BLaER1 treated with 17β-estradiol and CSF1 and Interleukin-3, amounts not matched to agents 10 nM and 100 nM (cell line): Measurements from ENCODE around the gene CIAO1.
A peak's percentile ranks its signal among the peaks of the same experiment; 100 is the strongest.
"Not testable (repeated sequence)": the region's sequence is repeated elsewhere in the genome, so short reads cannot be mapped to it uniquely, and the experiment has no call there.

Experiments
- H3K27ac ChIP-seq, 11 experiments: shearing (Covaris generic); formaldehyde crosslinking; 2 replicates each; pipeline ENCODE4 v1.8.1; 2022
- H3K27me3 ChIP-seq, 11 experiments: shearing (Covaris generic); formaldehyde crosslinking; 2 replicates each; pipeline ENCODE4 v1.8.1; 2022
- H3K36me3 ChIP-seq, 11 experiments: shearing (Covaris generic); formaldehyde crosslinking; 2 replicates each; pipeline ENCODE4 v1.8.1; 2022
- H3K4me1 ChIP-seq, 10 experiments: shearing (Covaris generic); formaldehyde crosslinking; 2 replicates each; pipeline ENCODE4 v1.8.1; 2022
- H3K4me2 ChIP-seq, 11 experiments: shearing (Covaris generic); formaldehyde crosslinking; 2 replicates each; pipeline ENCODE4 v1.8.1; 2022
- H3K4me3 ChIP-seq, 10 experiments: shearing (Covaris generic); formaldehyde crosslinking; 2 replicates each; pipeline ENCODE4 v1.8.1; 2022
- H3K9ac ChIP-seq, 11 experiments: shearing (Covaris generic); formaldehyde crosslinking; 2 replicates each; pipeline ENCODE4 v1.8.1; 2022
- H3K9me3 ChIP-seq, 11 experiments: shearing (Covaris generic); formaldehyde crosslinking; replicated peaks in 1 of 11; 2 replicates each; pipeline ENCODE4 v1.8.1; 2022
- H4K20me1 ChIP-seq, 11 experiments: shearing (Covaris generic); formaldehyde crosslinking; 2 replicates each; pipeline ENCODE4 v1.8.1; 2022
- Cebpa-rat ChIP-seq, 11 experiments: shearing (Covaris generic); IDR thresholded peaks; 2 replicates each; pipeline ENCODE4 v1.8.1; 2022

Gene CIAO1

GRCh38 chr2:96287273-96287856 is 21.3 kb downstream of the CIAO1 start:
- peaks cover 100% of the 10 kb centered on the region in 11 experiments for H3K36me3 ChIP-seq

GRCh38 chr2:96291751-96292150 is 25.7 kb downstream of the CIAO1 start:
- Histone ChIP-seq H3K36me3 (peaks cover 100% of the 10 kb centered on the region in 11 experiments), H3K9me3 (no peaks in the 10 kb centered on the region)
- TF ChIP-seq Cebpa-rat (IDR thresholded peaks at IDR 0.05): no peak

More at GRCh38 chr2:96287273-96287856, 21.3 kb downstream of the CIAO1 start:
- H3K27ac ChIP-seq: no peak overlapping the region
- H3K4me2 ChIP-seq: no peak overlapping the region
- no peaks in the 10 kb centered on the region for H3K4me1 ChIP-seq
- H3K9ac ChIP-seq: no peak overlapping the region
- H3K4me3 ChIP-seq: no peak overlapping the region
- TF ChIP-seq Cebpa-rat (IDR thresholded peaks at IDR 0.05): no peak
- no peaks in the 10 kb centered on the region for H3K27me3 ChIP-seq
- H3K9me3 ChIP-seq: no peaks in the 10 kb centered on the region
- peaks cover 0 to 87% (median 61%) of the 10 kb centered on the region in 11 experiments; a peak in 16 of 22 replicates for H4K20me1 ChIP-seq

GRCh38 chr2:96294271-96294670 is 28.2 kb downstream of the CIAO1 start:
- peaks cover 100% of the 10 kb centered on the region in 11 experiments for H3K36me3 ChIP-seq

More at GRCh38 chr2:96291751-96292150, 25.7 kb downstream of the CIAO1 start:
- H3K4me1 ChIP-seq: no peaks in the 10 kb centered on the region
- H3K9ac ChIP-seq: no peak overlapping the region; a peak in 1 of 22 replicates
- peaks cover 0 to 74% (median 51%) of the 10 kb centered on the region in 11 experiments; a peak in 17 of 22 replicates for H4K20me1 ChIP-seq
- H3K4me3 ChIP-seq: no peak overlapping the region
- no peak overlapping the region for H3K27ac ChIP-seq
- H3K4me2 ChIP-seq: no peak overlapping the region
- no peaks in the 10 kb centered on the region for H3K27me3 ChIP-seq

GRCh38 chr2:96296925-96297324 is 30.9 kb downstream of the CIAO1 start:
- no peak overlapping the region for H3K27ac ChIP-seq
- H3K4me3 ChIP-seq: no peak overlapping the region
- no peaks in the 10 kb centered on the region for H3K9me3 ChIP-seq
- H3K4me2 ChIP-seq: no peak overlapping the region
- H3K27me3 ChIP-seq: no peaks in the 10 kb centered on the region
- peaks cover 100% of the 10 kb centered on the region in 11 experiments for H3K36me3 ChIP-seq
- H4K20me1 ChIP-seq: peaks cover 9 to 88% (median 65%) of the 10 kb centered on the region in 11 experiments; a peak in 21 of 22 replicates
- H3K9ac ChIP-seq: no peak overlapping the region; a peak in 1 of 22 replicates
- TF ChIP-seq Cebpa-rat (IDR thresholded peaks at IDR 0.05): no peak
- 0 out of 20 replicates have a peak, but pooled peaks cover 0 to 6% (median 0%) of the 10 kb centered on the region in 10 experiments for H3K4me1 ChIP-seq

More at GRCh38 chr2:96294271-96294670, 28.2 kb downstream of the CIAO1 start:
- not testable (repeated sequence) for H3K4me3 ChIP-seq, H3K9me3 ChIP-seq, H3K4me2 ChIP-seq, H3K27me3 ChIP-seq, H3K27ac ChIP-seq, H3K4me1 ChIP-seq
- TF ChIP-seq Cebpa-rat (IDR thresholded peaks at IDR 0.05): peak in 3 of 11 experiments; percentile 21 to 71 (median 49); a peak in 3 of 22 replicates
- Histone ChIP-seq H4K20me1 (peaks cover 0 to 74% (median 53%) of the 10 kb centered on the region in 11 experiments; a peak in 18 of 22 replicates), H3K9ac (peak overlapping the region in 1 of 11 experiments; percentile 3; a peak in 1 of 22 replicates)

GRCh38 chr2:96301865-96302264 is 35.8 kb downstream of the CIAO1 start:
- Histone ChIP-seq H3K27me3 (no peaks in the 10 kb centered on the region), H3K4me1 (peaks cover 21 to 46% (median 36%) of the 10 kb centered on the region in 10 experiments), H3K4me3 (no peak overlapping the region), H4K20me1 (peaks cover 9 to 75% (median 56%) of the 10 kb centered on the region in 11 experiments; a peak in 21 of 22 replicates), H3K9me3 (no peaks in the 10 kb centered on the region), H3K36me3 (peaks cover 71 to 85% (median 78%) of the 10 kb centered on the region in 11 experiments), H3K4me2 (no peak overlapping the region; a peak in 1 of 22 replicates), H3K9ac (peak overlapping the region in 9 of 11 experiments; percentile 2 to 45 (median 30); a peak in 8 of 22 replicates), H3K27ac (no peak overlapping the region)
- no peak for TF ChIP-seq Cebpa-rat (IDR thresholded peaks at IDR 0.05)

- H3K9me3 ChIP-seq: no peaks in the 10 kb centered on the region
- H3K4me2 ChIP-seq: peak overlapping the region; percentile 83 to 98 (median 93)
- H3K9ac ChIP-seq: peak overlapping the region; percentile 85 to 93 (median 89)
- H3K36me3 ChIP-seq: peaks cover 44 to 78% (median 55%) of the 10 kb centered on the region in 11 experiments
- H3K27ac ChIP-seq: peak overlapping the region; percentile 80 to 96 (median 88)
- TF ChIP-seq Cebpa-rat (IDR thresholded peaks at IDR 0.05): no peak
- H3K27me3 ChIP-seq: no peaks in the 10 kb centered on the region
- H3K4me3 ChIP-seq: peak overlapping the region; percentile 79 to 91 (median 86)
- H4K20me1 ChIP-seq: peaks cover 9 to 47% (median 40%) of the 10 kb centered on the region in 11 experiments; a peak in 19 of 22 replicates
- H3K4me1 ChIP-seq: peaks cover 39 to 65% (median 54%) of the 10 kb centered on the region in 10 experiments
These were observed 38.6 kb downstream of the CIAO1 start for GRCh38 chr2:96304606-96305005.

GRCh38 chr2:96305091-96305978 is 39.3 kb downstream of the CIAO1 start, which contains the start of gene SNRNP200:
TSS of gene SNRNP200 (minus strand) at chr2:96305546. CDS start at chr2:96305437, 109 bp downstream.
- Histone ChIP-seq H3K4me3 (peak within 1 kb of the TSS; percentile 79 to 91 (median 86)), H3K4me2 (peak within 1 kb of the TSS; percentile 83 to 98 (median 94)), H3K9ac (peak within 1 kb of the TSS; percentile 85 to 93 (median 89)), H3K9me3 (no peaks in the 10 kb centered on the region), H3K27me3 (no peaks in the 10 kb centered on the region), H3K4me1 (peaks cover 39 to 65% (median 54%) of the 10 kb centered on the region in 10 experiments), H3K27ac (peak within 1 kb of the TSS; percentile 80 to 96 (median 88)), H3K36me3 (peaks cover 36 to 78% (median 53%) of the 10 kb centered on the region in 11 experiments), H4K20me1 (peaks cover 9 to 40% (median 33%) of the 10 kb centered on the region in 11 experiments; a peak in 19 of 22 replicates)
- no peak for TF ChIP-seq Cebpa-rat (IDR thresholded peaks at IDR 0.05)

GRCh38 chr2:96305979-96306308 is 39.9 kb downstream of the CIAO1 start:
- peaks cover 30 to 73% (median 47%) of the 10 kb centered on the region in 11 experiments for H3K36me3 ChIP-seq
- H3K4me1 ChIP-seq: peaks cover 39 to 65% (median 54%) of the 10 kb centered on the region in 10 experiments
- no peaks in the 10 kb centered on the region for H3K27me3 ChIP-seq
- H3K27ac ChIP-seq: peak overlapping the region; percentile 80 to 96 (median 88)
- TF ChIP-seq Cebpa-rat (IDR thresholded peaks at IDR 0.05): no peak
- peak overlapping the region; percentile 83 to 98 (median 93) for H3K4me2 ChIP-seq
- H3K9me3 ChIP-seq: no peaks in the 10 kb centered on the region
- H3K4me3 ChIP-seq: peak overlapping the region; percentile 79 to 91 (median 86)
- H4K20me1 ChIP-seq: peaks cover 7 to 34% (median 29%) of the 10 kb centered on the region in 11 experiments; a peak in 19 of 22 replicates
- H3K9ac ChIP-seq: peak overlapping the region; percentile 85 to 93 (median 89)
